AG09309 (cell line): Measurements from ENCODE around the gene OAS3.

Experiments used
- DNase-seq: peaks from one replicate; pipeline ENCODE4 v3.0.0-alpha.2; 2010; ENCODE audit warnings: low read depth
- H3K4me3 ChIP-seq: 2 replicates; pipeline ENCODE4 v1.5.1; 2011; ENCODE audit warnings: mild to moderate bottlenecking, low read depth, low read length, moderate library complexity; ENCODE audit not compliant: control insufficient read depth
- CTCF ChIP-seq: IDR thresholded peaks from 2 replicates; pipeline ENCODE4 v1.5.1; 2011; ENCODE audit warnings: mild to moderate bottlenecking, low read depth, low read length, inconsistent platforms; ENCODE audit not compliant: insufficient read depth, control insufficient read depth; ENCODE audit errors: missing control alignments

Gene OAS3

GRCh38 chr12:112927925-112928324 is 10.3 kb upstream of the OAS3 start:
- no peak for TF ChIP-seq CTCF
- no peak for DNase-seq
- H3K4me3 ChIP-seq = no peak overlapping the region

- no peak for DNase-seq
- H3K4me3 ChIP-seq = no peak overlapping the region
- no peak for TF ChIP-seq CTCF
Measured at GRCh38 chr12:112928978-112929377, 9.3 kb upstream of the OAS3 start.

- no peak overlapping the region for H3K4me3 ChIP-seq
- no peak for DNase-seq
- no peak for TF ChIP-seq CTCF
Measured at GRCh38 chr12:112929715-112930114, 8.6 kb upstream of the OAS3 start.

- DNase-seq = no peak
- no peak for TF ChIP-seq CTCF
- H3K4me3 ChIP-seq = no peak overlapping the region
Measured at GRCh38 chr12:112930350-112930749, 7.9 kb upstream of the OAS3 start.

GRCh38 chr12:112932485-112933128 is 5.7 kb upstream of the OAS3 start:
- TF ChIP-seq CTCF = no peak
- no peak overlapping the region for H3K4me3 ChIP-seq
- no peak for DNase-seq

GRCh38 chr12:112933129-112933505 is 5.2 kb upstream of the OAS3 start:
- TF ChIP-seq CTCF = no peak
- no peak overlapping the region for H3K4me3 ChIP-seq
- no peak for DNase-seq

- DNase-seq = no peak
- no peak for TF ChIP-seq CTCF
- H3K4me3 ChIP-seq = no peak overlapping the region
Measured at GRCh38 chr12:112936264-112936663, 2.0 kb upstream of the OAS3 start.
